Lower leg skin (tissue), 4 donors: ENCODE results near the gene CRK. TPM values are rescaled to one million over a fixed set of nuclear protein-coding genes. Genes with fewer than 3 reads are reported as not detected.
"Not testable (repeated sequence)": the region's sequence is repeated elsewhere in the genome, so short reads cannot be mapped to it uniquely, and the experiment has no call there.

Experiments used
- DNase-seq, 2 donors: peaks; one replicate each; pipeline ENCODE4 v3.0.0-alpha.2; 2019; ENCODE audit warnings: low spot score in 2 of 2
- H3K4me3 ChIP-seq: fragments of 200-600 bp; sonication (generic); 2 replicates; pipeline ENCODE4 v1.5.1; 2017; ENCODE audit warnings: mild to moderate bottlenecking, low read depth; ENCODE audit not compliant: poor library complexity, severe bottlenecking
- POLR2A ChIP-seq, 2 donors: fragments of 450-650 bp; IDR thresholded peaks; one replicate each; pipeline ENCODE4 v1.6.1; 2016 to 2017; ENCODE audit warnings: antibody characterized with exemption in 2 of 2, mild to moderate bottlenecking in 1 of 2, moderate library complexity in 1 of 2
- WGBS, 2 donors: methylation state at CpG; one replicate each; pipeline ENCODE4 v1.1.5; 2018; 5-methylcytosine and 5-hydroxymethylcytosine counted together
- intact Hi-C: fragments of 100-400 bp; cut with DNase I; formaldehyde crosslinking; loops from one replicate; pipeline ENCODE4 v1.15.0; 2023; ENCODE audit warnings: low total_unique reads
- total RNA-seq, 4 donors: library from RNA; depleted of rRNA; stranded (reverse); fragments of >200 nt; gene quantifications; one replicate each; pipeline ENCODE4 v1.1.0, GENCODE V29; 2016
- TF ChIP-seq, protein P1 (sequence below), 3 donors: fragments of 450-650 bp; IDR thresholded peaks; one replicate each; pipeline ENCODE4 v1.5.1; 2016; ENCODE audit warnings: antibody characterized with exemption in 3 of 3, mild to moderate bottlenecking in 3 of 3, moderate library complexity in 2 of 3

Gene CRK
- total RNA-seq, 4 donors from 2014 or later = 48.2 to 70.0 (median 50.7) TPM

- intact Hi-C loops = no loop called here
- TF ChIP-seq, protein P1, sequence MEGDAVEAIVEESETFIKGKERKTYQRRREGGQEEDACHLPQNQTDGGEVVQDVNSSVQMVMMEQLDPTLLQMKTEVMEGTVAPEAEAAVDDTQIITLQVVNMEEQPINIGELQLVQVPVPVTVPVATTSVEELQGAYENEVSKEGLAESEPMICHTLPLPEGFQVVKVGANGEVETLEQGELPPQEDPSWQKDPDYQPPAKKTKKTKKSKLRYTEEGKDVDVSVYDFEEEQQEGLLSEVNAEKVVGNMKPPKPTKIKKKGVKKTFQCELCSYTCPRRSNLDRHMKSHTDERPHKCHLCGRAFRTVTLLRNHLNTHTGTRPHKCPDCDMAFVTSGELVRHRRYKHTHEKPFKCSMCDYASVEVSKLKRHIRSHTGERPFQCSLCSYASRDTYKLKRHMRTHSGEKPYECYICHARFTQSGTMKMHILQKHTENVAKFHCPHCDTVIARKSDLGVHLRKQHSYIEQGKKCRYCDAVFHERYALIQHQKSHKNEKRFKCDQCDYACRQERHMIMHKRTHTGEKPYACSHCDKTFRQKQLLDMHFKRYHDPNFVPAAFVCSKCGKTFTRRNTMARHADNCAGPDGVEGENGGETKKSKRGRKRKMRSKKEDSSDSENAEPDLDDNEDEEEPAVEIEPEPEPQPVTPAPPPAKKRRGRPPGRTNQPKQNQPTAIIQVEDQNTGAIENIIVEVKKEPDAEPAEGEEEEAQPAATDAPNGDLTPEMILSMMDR (IDR thresholded peaks at IDR 0.05) = no peak
- TF ChIP-seq POLR2A (IDR thresholded peaks at IDR 0.05) = no peak
- 81 to 89% methylated on average over 5 of the region's 5 CpGs for WGBS, 2 donors
- no peak for DNase-seq
- no peak overlapping the region for H3K4me3 ChIP-seq
Observed at GRCh38 chr17:1449412-1449967, 6.5 kb downstream of the CRK start.

DNA sequence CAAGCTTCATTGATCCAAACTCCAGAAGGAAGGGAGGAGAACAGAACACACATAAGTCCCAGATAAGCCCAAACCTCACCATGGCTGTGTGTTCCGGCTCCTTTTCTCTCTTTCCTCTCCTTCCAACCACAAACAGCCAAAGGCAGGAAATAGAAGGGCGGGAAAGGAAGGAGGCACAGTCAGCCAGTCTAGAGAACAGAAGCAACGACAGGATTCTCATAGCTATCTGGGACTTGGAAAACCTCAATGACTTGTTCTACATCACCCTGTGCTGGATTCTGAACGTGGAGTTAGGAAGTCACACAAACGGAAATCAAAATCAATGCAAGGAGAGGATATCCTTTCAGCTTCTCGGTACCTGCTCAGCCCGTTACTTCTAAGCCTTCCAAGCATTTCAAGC is 9.0 kb downstream of the CRK start:
- no peak overlapping the region for H3K4me3 ChIP-seq
- WGBS, 2 donors = 45 to 49% methylated on average over 7 of the region's 7 CpGs
- TF ChIP-seq, protein P1 (IDR thresholded peaks at IDR 0.05) = no peak
- TF ChIP-seq POLR2A (IDR thresholded peaks at IDR 0.05) = no peak
- no peak for DNase-seq
- intact Hi-C loops = no loop called here

GRCh38 chr17:1446201-1446600 is 9.8 kb downstream of the CRK start:
- intact Hi-C loops = no loop called here
- 79 to 82% methylated on average over 12 of the region's 12 CpGs for WGBS, 2 donors
- no peak overlapping the region for H3K4me3 ChIP-seq
- TF ChIP-seq, protein P1 (IDR thresholded peaks at IDR 0.05) = no peak
- TF ChIP-seq POLR2A (IDR thresholded peaks at IDR 0.05) = no peak
- DNase-seq = no peak

GRCh38 chr17:1445695-1446094 is 10.3 kb downstream of the CRK start:
- intact Hi-C loops, DNase-seq, H3K4me3 ChIP-seq: not testable (repeated sequence)
- 83 to 94% methylated on average over 4 of the region's 4 CpGs for WGBS, 2 donors

- 99 to 100% methylated on average over 6 of the region's 6 CpGs for WGBS, 2 donors
- H3K4me3 ChIP-seq, DNase-seq, intact Hi-C loops: not testable (repeated sequence)
Observed at GRCh38 chr17:1442721-1443120, 13.3 kb downstream of the CRK start.

DNA sequence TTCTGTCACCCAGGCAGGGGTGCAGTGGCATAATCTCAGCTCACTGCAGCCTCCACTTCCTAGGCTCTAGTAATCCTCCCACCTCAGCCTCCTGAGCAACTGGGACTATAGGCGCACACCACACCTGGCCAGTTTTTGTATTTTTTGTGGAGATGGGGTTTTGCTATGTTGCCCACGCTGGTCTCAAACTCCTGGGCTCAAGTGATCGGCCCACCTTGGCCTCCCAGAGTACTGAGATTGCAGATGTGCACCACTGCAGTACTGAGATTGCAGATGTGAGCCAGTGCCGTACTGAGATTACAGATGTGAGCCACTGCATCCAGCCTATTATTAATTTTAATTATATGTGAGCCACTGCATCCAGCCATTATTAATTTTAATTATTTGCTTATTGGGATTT is 13.8 kb downstream of the CRK start:
- H3K4me3 ChIP-seq = no peak overlapping the region
- DNase-seq = no peak
- no peak for TF ChIP-seq POLR2A (IDR thresholded peaks at IDR 0.05)
- TF ChIP-seq, protein P1 (IDR thresholded peaks at IDR 0.05) = no peak
- 93 to 94% methylated on average over 4 of the region's 4 CpGs for WGBS, 2 donors
- intact Hi-C loops = no loop called here

- TF ChIP-seq POLR2A (IDR thresholded peaks at IDR 0.05) = no peak
- TF ChIP-seq, protein P1 (IDR thresholded peaks at IDR 0.05) = no peak
- intact Hi-C loops = no loop called here
- H3K4me3 ChIP-seq = no peak overlapping the region
- DNase-seq = no peak
- WGBS, 2 donors = 87 to 96% methylated on average over 8 of the region's 8 CpGs
Observed at GRCh38 chr17:1440921-1441320, 15.1 kb downstream of the CRK start.
